Activated naive CD4-positive, alpha-beta T cell treated with anti-CD3 and anti-CD28 coated beads for 36 hours (primary cell): ENCODE results near the gene ASIC4. TPM values are rescaled to one million over a fixed set of nuclear protein-coding genes. Genes with fewer than 3 reads are reported as not detected.

Source experiments
- CTCF ChIA-PET: fragments of 350-600 bp; sonication (Branson Sonifier 250); formaldehyde crosslinking; loops from one replicate; lab custom pipeline; 2021; ENCODE audit warnings: antibody characterized with exemption; lab: Charles Lee
- DNase-seq: peaks from one replicate; pipeline ENCODE4 v3.0.0-alpha.2; 2020
- H3K27ac Mint-ChIP-seq: one replicate; pipeline ENCODE4 v1.8.0; 2021; ENCODE audit warnings: mild to moderate bottlenecking, mixed read lengths
- H3K27me3 Mint-ChIP-seq: one replicate; pipeline ENCODE4 v1.8.0; 2021; ENCODE audit warnings: low read depth, mixed read lengths
- H3K36me3 Mint-ChIP-seq: one replicate; pipeline ENCODE4 v1.8.0; 2021; ENCODE audit warnings: low read depth, mixed read lengths
- H3K4me1 Mint-ChIP-seq: one replicate; pipeline ENCODE4 v1.8.0; 2021; ENCODE audit warnings: low read depth, mixed read lengths
- H3K4me3 Mint-ChIP-seq: one replicate; pipeline ENCODE4 v1.8.0; 2021; ENCODE audit warnings: mild to moderate bottlenecking, moderate library complexity, mixed read lengths
- H3K9me3 Mint-ChIP-seq: one replicate; pipeline ENCODE4 v1.8.0; 2021; ENCODE audit warnings: mixed read lengths
- intact Hi-C: fragments of 100-400 bp; cut with micrococcal nuclease; formaldehyde crosslinking; loops from one replicate; pipeline ENCODE4 v1.15.1; 2023
- total RNA-seq, 2 experiments: library from RNA; stranded (reverse); gene quantifications; one replicate each; pipeline ENCODE4 v1.2.3, GENCODE V29; 2021

Gene ASIC4
- total RNA-seq, 2 experiments from 2014 or later = not detected

DNA sequence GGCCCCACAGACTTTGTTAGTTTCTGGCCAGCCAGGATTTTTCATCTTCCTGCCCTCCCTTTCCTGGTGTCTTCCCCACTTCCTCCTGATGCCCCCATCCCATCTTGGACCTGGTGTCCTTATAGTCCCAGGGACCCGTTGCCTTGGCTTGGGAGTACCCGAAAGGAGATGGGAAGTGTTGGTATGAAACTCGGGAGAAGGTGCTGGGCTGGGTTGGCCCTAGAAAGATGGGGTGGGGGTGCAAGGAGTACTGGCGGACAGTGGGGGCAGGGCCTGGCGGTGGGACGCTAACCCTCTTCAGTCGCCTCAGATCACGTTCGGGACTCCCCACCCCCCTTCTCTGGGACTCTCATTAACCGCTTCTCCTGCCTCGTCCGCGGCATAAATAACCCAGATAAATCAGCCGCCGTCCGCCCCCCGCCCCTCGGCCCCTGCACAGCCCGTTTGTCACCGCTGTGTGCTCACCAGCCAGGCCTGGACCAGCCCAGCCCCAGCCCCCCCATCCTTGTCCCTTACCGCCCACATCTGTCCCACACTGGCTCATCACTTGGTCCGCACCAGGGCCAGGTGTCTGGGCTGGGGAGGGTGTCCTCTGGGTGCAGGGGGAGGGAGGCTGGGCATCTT, 3.7 kb upstream of the ASIC4 start:
- DNase-seq = no peak
- H3K27ac Mint-ChIP-seq = no peak overlapping the region
- H3K27me3 Mint-ChIP-seq = peaks cover 47% of the 10 kb centered on the region
- H3K4me3 Mint-ChIP-seq = no peak overlapping the region
- H3K4me1 Mint-ChIP-seq = peaks cover 25% of the 10 kb centered on the region
- CTCF ChIA-PET = interaction anchor here (1.0 to 4.1 kb wide), 12 partner anchors 8 to 35 kb away, joined by 3 to 29 read pairs (median 6); partner anchors contain the start of gene GMPPA
- intact Hi-C loops = no loop called here
- H3K9me3 Mint-ChIP-seq = no peaks in the 10 kb centered on the region
- peaks cover 13% of the 10 kb centered on the region for H3K36me3 Mint-ChIP-seq

DNA sequence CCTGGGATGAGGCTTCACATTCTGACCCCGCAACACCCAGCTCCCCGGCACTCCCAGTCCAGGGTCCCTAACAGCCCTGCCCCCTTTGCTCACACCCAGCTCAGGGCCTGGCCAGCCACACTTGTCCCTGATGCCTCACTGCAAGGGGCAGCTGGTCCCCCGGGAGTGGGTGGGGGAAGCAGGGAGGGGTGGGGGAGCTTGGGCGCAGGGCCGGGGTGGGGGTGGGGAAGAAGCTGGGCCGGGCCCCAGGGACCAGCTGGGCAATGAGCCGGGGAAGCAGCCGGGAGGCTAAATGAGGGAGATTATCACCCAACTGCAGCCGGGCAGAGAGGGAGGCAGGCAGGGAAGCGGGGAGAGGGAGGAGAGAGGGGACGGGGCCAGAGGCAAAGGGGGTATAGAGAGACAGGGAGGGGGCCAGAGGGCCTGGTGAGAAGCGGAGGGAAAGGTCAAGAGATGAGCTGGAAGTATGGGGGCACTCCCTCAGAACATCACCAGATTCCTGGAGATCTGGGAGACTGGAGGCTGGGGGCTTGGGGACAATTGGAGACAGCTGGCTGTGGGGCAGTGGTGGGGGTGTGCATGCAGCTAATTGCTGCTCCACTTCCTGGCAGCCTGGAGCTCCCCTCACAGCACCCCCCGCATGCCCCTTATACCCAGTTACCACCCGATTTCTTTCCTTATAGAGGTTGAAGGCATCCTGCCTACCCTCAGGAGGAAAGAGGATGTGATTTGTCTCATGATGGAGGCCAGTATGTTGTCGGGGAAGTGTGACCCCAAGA, 2.5 kb upstream of the ASIC4 start:
- H3K27ac Mint-ChIP-seq = no peak overlapping the region
- DNase-seq = no peak
- H3K36me3 Mint-ChIP-seq = peaks cover 5% of the 10 kb centered on the region
- peaks cover 58% of the 10 kb centered on the region for H3K27me3 Mint-ChIP-seq
- H3K9me3 Mint-ChIP-seq = no peaks in the 10 kb centered on the region
- CTCF ChIA-PET = interaction anchor here (1.1 to 3.8 kb wide), 7 partner anchors 11 to 36 kb away, joined by 3 to 29 read pairs (median 5); partner anchors contain the start of gene GMPPA
- intact Hi-C loops = no loop called here
- H3K4me3 Mint-ChIP-seq = no peak overlapping the region
- H3K4me1 Mint-ChIP-seq = peaks cover 25% of the 10 kb centered on the region

DNA sequence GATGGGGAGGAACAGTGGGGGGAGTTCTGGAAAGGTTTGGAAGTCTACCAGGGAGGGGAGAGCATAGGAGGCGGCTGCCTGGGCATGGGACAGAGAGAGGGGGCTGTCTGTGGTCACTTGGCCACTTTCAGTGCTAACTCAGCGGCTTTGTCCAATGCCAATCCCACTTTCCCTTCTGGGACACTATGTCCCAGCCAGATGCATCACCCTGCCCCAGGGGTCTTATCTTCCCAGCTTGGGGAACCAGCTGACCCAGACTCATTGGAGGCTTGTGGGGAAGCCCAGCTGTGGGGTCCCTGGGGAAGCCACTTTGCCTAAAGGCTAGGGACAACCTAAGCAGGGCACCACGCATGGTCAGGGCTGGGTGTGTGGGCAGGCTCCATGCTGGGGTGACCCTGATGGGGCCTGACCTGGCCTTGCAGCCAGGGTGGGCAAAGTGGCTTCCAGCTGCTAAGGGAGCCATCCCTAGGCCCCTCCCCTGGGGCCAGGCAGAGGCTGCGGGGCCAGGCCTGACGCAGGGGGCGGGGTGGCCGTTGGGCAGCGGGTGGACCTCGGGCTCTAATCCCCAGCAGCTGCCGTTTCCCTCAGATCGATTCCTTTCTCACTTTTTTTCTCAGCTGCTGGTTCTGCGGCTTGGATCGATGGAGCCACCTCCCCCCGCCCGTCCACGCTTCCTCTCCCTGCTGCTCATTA, 1.6 kb upstream of the ASIC4 start:
- no peaks in the 10 kb centered on the region for H3K36me3 Mint-ChIP-seq
- peaks cover 61% of the 10 kb centered on the region for H3K27me3 Mint-ChIP-seq
- DNase-seq = no peak
- no peaks in the 10 kb centered on the region for H3K9me3 Mint-ChIP-seq
- no peak overlapping the region for H3K27ac Mint-ChIP-seq
- peaks cover 25% of the 10 kb centered on the region for H3K4me1 Mint-ChIP-seq
- H3K4me3 Mint-ChIP-seq = no peak overlapping the region
- intact Hi-C loops = no loop called here
- CTCF ChIA-PET = interaction anchor here (1.8 to 3.8 kb wide), 2 partner anchors 16 to 29 kb away, joined by 9 to 29 read pairs; no protein-coding TSS in a partner anchor

DNA sequence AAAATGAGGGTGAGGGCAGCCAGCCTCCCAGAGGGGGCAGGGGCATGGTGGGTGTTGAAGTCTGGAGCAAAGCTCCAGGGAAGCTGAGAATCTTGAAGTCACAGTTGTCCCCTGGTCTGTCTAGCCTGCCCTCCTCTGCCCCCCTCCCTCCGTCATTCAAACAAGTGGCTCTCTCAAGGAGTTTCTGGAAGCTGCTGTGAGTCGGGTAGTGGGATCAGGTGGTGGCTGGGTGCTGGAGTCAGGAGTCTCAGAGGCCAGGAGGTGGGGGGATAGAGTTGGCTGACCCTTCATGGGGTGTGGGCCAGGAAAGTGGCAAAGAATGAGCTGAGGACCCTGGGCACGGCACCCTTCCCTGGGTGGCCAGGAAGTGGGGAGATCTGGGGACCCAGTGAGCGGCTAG, 495 bp upstream of the ASIC4 start:
- peaks cover 68% of the 10 kb centered on the region for H3K27me3 Mint-ChIP-seq
- H3K4me3 Mint-ChIP-seq = no peak overlapping the region
- H3K9me3 Mint-ChIP-seq = no peaks in the 10 kb centered on the region
- DNase-seq = no peak
- peaks cover 25% of the 10 kb centered on the region for H3K4me1 Mint-ChIP-seq
- H3K36me3 Mint-ChIP-seq = no peaks in the 10 kb centered on the region
- intact Hi-C loops = no loop called here
- CTCF ChIA-PET = interaction anchor here (1.1 to 3.8 kb wide), 2 partner anchors 15 to 29 kb away, joined by 3 to 29 read pairs; partner anchors contain the start of gene CHPF
- H3K27ac Mint-ChIP-seq = no peak overlapping the region

DNA sequence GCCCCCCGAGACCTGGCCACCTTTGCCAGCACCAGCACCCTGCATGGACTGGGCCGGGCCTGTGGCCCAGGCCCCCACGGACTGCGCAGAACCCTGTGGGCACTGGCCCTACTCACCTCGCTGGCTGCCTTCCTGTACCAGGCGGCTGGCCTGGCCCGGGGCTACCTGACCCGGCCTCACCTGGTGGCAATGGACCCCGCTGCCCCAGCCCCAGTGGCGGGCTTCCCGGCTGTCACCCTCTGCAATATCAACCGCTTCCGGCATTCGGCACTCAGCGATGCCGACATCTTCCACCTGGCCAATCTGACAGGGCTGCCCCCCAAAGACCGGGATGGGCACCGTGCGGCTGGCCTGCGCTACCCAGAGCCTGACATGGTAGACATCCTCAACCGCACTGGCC, 554 bp downstream of the ASIC4 start:
- Mint-ChIP-seq H3K9me3 (no peaks in the 10 kb centered on the region), H3K4me3 (no peak overlapping the region), H3K27me3 (peaks cover 67% of the 10 kb centered on the region), H3K27ac (no peak overlapping the region), H3K36me3 (no peaks in the 10 kb centered on the region), H3K4me1 (peaks cover 20% of the 10 kb centered on the region)
- CTCF ChIA-PET = interaction anchor here (1.6 to 1.7 kb wide), 2 partner anchors 15 to 16 kb away, joined by 4 to 10 read pairs; partner anchors contain the start of gene GMPPA
- intact Hi-C loops = no loop called here
- no peak for DNase-seq

DNA sequence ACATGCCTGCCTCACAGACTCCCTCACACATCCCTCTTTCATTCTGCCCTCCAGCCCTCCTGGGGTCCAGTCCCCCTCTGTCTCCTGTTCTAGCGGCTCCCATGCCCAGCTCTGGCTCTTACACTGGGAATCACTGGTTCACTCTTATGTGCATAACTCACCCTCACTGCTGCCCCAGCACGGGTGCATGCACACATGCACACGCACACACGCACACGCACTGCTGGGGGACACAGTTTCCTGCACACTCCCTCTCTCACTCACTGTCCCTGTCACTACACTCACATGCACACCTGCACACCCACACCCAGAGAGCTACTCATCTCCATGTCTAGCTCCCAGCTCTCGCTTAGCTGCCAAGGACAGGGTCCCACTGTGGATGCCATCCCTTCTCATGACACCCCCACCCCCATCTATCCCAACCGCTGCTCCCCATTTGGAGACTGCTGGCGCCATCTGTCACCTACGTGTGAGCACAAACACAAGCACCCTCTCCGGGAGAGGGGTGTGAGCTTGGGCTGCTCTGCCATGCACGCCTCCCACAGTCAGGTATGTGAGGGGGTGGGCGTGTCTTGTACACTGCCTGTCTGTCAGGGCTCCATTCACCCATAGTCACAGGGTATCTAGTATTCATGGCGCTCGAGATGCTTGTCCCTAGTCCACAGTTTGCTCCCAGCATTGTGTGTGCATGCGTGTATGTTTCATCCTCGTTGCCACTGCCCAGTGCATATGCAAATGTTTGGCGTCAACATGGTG, 1.8 kb downstream of the ASIC4 start:
- intact Hi-C loops = no loop called here
- Mint-ChIP-seq H3K27me3 (peaks cover 62% of the 10 kb centered on the region), H3K36me3 (no peaks in the 10 kb centered on the region), H3K4me3 (no peak overlapping the region), H3K27ac (no peak overlapping the region), H3K9me3 (no peaks in the 10 kb centered on the region), H3K4me1 (peaks cover 13% of the 10 kb centered on the region)
- CTCF ChIA-PET = interaction anchor here (1.6 to 1.7 kb wide), 2 partner anchors 14 to 17 kb away, joined by 4 to 10 read pairs; partner anchors contain the start of gene GMPPA
- DNase-seq = no peak

DNA sequence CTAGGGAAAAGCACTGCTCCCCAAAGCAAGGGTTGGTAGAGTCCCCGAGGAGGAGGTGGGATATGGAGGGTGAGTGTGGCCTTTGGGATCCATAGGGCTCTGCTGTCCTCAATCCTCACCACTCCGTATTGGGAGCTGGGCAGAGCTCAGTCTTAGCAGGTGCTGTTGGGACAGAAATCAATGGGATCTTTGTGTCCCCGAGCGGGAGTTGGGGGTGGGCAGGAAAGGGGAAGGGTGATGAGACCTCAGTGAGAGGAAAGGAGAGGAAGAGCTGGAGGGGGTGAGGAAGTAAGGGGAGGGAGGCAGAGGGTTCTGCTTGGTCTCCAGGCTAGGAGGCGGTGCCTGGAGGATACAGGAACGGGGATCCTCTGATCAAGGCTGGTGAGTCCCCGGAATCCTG, 2.6 kb downstream of the ASIC4 start:
- Mint-ChIP-seq H3K36me3 (no peaks in the 10 kb centered on the region), H3K9me3 (no peaks in the 10 kb centered on the region), H3K27me3 (peaks cover 63% of the 10 kb centered on the region), H3K27ac (no peak overlapping the region), H3K4me1 (peaks cover 18% of the 10 kb centered on the region), H3K4me3 (no peak overlapping the region)
- DNase-seq = no peak
- intact Hi-C loops = no loop called here
- CTCF ChIA-PET = interaction anchor here (0.8 kb wide), 1 partner anchor 173 kb away, joined by 4 read pairs; no protein-coding TSS in a partner anchor

DNA sequence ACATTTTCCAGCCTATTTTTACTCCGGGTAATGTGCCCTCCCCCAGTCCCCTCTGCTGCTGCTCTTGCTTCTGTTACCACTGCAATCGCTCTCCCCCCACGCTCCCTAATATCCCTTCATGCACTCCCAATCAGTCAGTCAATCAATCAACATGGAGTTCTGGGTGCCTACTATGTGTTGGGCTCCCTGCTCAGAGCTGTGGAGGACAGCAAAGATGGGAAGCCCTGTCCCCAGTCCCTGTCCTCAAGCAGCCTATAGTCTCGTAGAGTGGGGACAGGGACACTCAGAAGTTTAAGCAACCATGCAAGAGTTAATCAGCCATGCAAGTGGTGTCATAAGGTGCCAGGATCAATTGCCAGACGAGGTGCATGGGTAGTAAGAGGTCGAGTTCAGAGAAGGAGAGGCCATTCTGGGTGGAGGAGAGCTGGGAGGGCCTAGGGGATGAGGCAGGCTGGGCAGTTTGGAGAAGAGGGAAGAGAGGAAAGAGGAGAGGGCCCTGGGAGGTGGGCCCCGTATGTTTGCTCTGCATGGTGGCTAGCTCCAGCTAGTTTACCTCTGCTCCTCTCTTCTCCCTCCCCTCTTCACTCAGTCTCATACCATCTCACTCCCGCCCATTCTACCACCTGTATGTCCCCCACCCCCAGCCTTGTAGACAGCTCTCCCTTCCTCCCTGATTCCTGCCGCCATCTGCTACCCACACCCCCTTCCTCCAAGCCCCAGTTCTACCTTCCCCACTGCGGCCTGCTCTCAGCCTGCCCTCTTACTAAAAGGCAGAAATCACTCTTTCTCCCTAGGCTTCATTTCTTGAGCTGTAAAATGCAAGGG, 3.9 kb downstream of the ASIC4 start:
- no peak overlapping the region for H3K27ac Mint-ChIP-seq
- CTCF ChIA-PET = interaction anchor here (1.4 to 4.4 kb wide), 4 partner anchors 9 to 23 kb away, joined by 9 to 35 read pairs (median 20); a partner anchor contains a TSS
- H3K9me3 Mint-ChIP-seq = no peaks in the 10 kb centered on the region
- H3K4me1 Mint-ChIP-seq = peaks cover 20% of the 10 kb centered on the region
- DNase-seq = no peak
- no peak overlapping the region for H3K4me3 Mint-ChIP-seq
- H3K36me3 Mint-ChIP-seq = no peaks in the 10 kb centered on the region
- peaks cover 58% of the 10 kb centered on the region for H3K27me3 Mint-ChIP-seq
- intact Hi-C loops = no loop called here

DNA sequence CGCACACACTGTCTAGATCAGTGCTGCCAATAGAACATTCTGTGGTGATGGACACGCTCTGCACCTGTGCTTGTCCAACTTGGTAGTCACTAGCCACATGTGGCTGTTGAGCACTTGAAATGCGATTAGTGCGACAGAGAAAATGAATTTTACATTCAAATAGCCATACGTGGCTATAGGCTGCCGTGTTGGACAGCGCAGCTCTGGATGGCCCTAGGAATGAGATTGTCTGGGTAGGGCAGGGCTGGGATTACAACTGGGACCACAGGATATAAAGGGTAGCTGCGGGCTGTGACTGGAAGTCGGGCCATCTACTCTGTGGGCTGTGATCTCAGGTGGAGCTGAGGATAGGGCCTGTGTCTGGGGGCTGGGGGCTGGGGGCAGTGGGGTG, 5.2 kb downstream of the ASIC4 start:
- Mint-ChIP-seq H3K4me3 (no peak overlapping the region), H3K4me1 (peaks cover 14% of the 10 kb centered on the region), H3K27ac (no peak overlapping the region), H3K9me3 (no peaks in the 10 kb centered on the region), H3K36me3 (no peaks in the 10 kb centered on the region), H3K27me3 (peaks cover 60% of the 10 kb centered on the region)
- DNase-seq = no peak
- intact Hi-C loops = no loop called here
- CTCF ChIA-PET = interaction anchor here (0.9 to 4.4 kb wide), 4 partner anchors 10 to 43 kb away, joined by 3 to 35 read pairs (median 20); a partner anchor contains a TSS

DNA sequence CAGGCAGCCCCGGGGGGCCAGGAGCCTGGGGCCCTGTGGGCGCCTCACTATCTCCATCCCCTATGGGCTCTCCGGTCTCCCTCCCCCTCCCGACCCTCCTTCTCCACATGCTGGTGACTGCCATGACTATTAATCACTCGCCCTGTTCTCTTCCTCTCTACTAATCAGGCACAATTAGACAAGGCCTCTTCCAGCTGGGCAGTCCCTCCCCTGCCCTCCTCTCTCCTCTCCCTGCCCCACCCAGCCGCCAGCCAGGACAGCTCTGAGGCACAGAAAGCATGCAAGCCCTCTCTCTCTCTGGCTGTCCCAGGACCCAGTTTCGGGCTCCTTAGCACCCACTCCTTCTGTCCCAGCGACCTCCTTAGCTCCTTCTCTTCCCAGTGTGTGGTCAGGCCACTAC, 5.8 kb downstream of the ASIC4 start:
- intact Hi-C loops = loop anchor here (2.0 kb wide), 1 partner anchor 43 kb away; no protein-coding TSS in a partner anchor
- H3K36me3 Mint-ChIP-seq = no peaks in the 10 kb centered on the region

More for the DNA sequence above, 5.8 kb downstream of the ASIC4 start:
- H3K9me3 Mint-ChIP-seq = no peaks in the 10 kb centered on the region
- H3K27me3 Mint-ChIP-seq = peaks cover 64% of the 10 kb centered on the region
- CTCF ChIA-PET = interaction anchor here (0.6 to 4.4 kb wide), 9 partner anchors 9 to 459 kb away, joined by 3 to 35 read pairs (median 5); partner anchors contain the start of gene IHH
- no peak for DNase-seq
- no peak overlapping the region for H3K4me3 Mint-ChIP-seq
- H3K4me1 Mint-ChIP-seq = peaks cover 14% of the 10 kb centered on the region
- no peak overlapping the region for H3K27ac Mint-ChIP-seq
